RWPE1 (cell line): ENCODE results near the gene PARM1.

Experiments
- CTCF ChIA-PET: fragments of 350-600 bp; sonication (Branson Sonifier 250); formaldehyde crosslinking; extraction: SDS; loops from one replicate; lab custom pipeline; 2021; lab: Yijun Ruan, JAX
- POLR2A ChIA-PET: fragments of 400-600 bp; formaldehyde crosslinking; extraction: SDS; loops from one replicate; lab custom pipeline; 2020; ENCODE audit warnings: antibody characterized with exemption; ENCODE audit not compliant: low non-redundant PET; lab: Yijun Ruan, JAX
- DNase-seq: peaks from one replicate; pipeline ENCODE4 v3.0.0; 2012; ENCODE audit warnings: low spot score
- H3K27ac ChIP-seq: fragments of 450-650 bp; 2 replicates; pipeline ENCODE4 v1.5.1; 2017
- CTCF ChIP-seq: fragments of 450-650 bp; conservative IDR thresholded peaks from 2 replicates; pipeline ENCODE4 v1.5.1; 2017; ENCODE audit warnings: low read depth, mild to moderate bottlenecking

PARM1 gene

GRCh38 chr4:75046641-75047040 lies 113.7 kb downstream of the PARM1 start:
- ChIA-PET POLR2A (no interaction called here), CTCF (interaction anchor here (0.7 kb wide), 2 partner anchors 374 to 500 kb away, joined by 4 to 8 read pairs; no protein-coding TSS in a partner anchor)
- no peak for TF ChIP-seq CTCF
- no peak overlapping the region for H3K27ac ChIP-seq
- DNase-seq, result no peak

GRCh38 chr4:75048208-75048879 lies 115.4 kb downstream of the PARM1 start:
- TF ChIP-seq CTCF, result no peak
- DNase-seq, result no peak
- no peak overlapping the region for H3K27ac ChIP-seq
- ChIA-PET CTCF (no interaction called here), POLR2A (no interaction called here)

DNA sequence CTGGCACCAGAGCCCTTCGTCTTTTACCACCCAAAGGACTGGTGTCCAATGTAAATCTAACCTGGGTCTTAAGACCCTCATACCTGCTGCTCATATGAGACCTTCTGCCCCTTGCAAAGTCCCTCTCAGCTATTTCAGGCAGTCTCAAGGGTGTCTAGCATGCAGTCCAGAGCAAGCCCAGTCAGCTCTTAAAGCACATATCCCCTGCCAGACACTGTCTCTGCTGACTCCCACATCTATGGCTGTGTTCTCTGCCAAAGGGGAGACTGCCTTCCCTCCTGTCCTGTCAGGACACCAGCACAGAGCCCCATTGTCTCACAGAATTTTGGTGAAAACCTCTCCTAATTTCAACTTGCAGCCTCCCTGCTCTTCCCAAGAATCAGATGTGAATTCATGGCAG lies 118.5 kb downstream of the PARM1 start:
- no peak overlapping the region for H3K27ac ChIP-seq
- no peak for DNase-seq
- CTCF ChIA-PET, result no interaction called here
- POLR2A ChIA-PET, result no interaction called here
- no peak for TF ChIP-seq CTCF

DNA sequence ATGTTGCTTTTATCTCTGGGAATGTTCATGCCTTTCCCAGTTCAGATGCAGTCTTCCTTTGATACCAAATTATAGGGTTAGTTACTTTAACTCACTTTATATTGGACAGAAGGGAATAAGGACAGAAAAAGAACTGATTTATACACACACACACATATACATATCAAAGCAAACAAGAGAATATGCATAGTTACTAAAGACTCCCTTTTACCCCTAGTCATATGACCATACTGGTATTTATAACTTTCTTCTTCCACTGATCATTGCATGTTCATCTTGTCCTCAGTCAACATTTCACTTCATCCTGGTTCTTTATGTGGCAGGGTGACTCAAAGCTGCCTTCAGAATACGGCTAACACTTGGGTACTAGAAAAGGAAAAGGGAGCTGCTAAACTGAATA lies 120.4 kb downstream of the PARM1 start:
- POLR2A ChIA-PET, result no interaction called here
- CTCF ChIA-PET, result interaction anchor here (1.1 kb wide), 1 partner anchor 8 kb away, joined by 3 read pairs; no protein-coding TSS in a partner anchor
- H3K27ac ChIP-seq, result no peak overlapping the region
- DNase-seq, result no peak
- no peak for TF ChIP-seq CTCF

DNA sequence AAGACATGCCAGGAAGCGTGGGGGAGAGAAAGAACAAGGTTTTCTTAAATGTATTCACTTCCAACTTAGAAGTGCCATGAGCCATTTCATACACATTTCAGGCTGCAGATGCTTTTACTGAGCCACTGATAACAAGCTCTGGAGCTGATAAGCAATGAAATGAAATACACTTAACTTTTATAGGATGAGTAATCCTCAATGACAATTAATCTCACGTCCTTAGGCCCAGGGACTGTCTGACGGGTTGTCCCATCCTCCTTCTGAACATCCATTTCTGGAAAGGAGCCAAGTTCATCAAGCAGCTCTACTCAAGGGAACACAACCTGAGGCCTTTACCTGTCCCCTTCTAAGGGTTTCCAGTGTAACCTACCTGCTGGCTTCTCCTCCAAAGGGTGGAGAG lies 121.2 kb downstream of the PARM1 start:
- CTCF ChIA-PET, result interaction anchor here (0.5 to 1.1 kb wide), 2 partner anchors 9 to 115 kb away, joined by 3 to 4 read pairs; no protein-coding TSS in a partner anchor

GRCh38 chr4:75056277-75056676 lies 123.4 kb downstream of the PARM1 start:
- no peak for TF ChIP-seq CTCF
- no peak for DNase-seq
- CTCF ChIA-PET, result no interaction called here
- POLR2A ChIA-PET, result no interaction called here
- H3K27ac ChIP-seq, result no peak overlapping the region

More for the DNA sequence above, 121.2 kb downstream of the PARM1 start:
- no peak overlapping the region for H3K27ac ChIP-seq
- TF ChIP-seq CTCF, result no peak
- DNase-seq, result no peak
- POLR2A ChIA-PET, result no interaction called here
